ENCODE results near the gene INO80B.

- TF ChIP-seq, protein P1, sequence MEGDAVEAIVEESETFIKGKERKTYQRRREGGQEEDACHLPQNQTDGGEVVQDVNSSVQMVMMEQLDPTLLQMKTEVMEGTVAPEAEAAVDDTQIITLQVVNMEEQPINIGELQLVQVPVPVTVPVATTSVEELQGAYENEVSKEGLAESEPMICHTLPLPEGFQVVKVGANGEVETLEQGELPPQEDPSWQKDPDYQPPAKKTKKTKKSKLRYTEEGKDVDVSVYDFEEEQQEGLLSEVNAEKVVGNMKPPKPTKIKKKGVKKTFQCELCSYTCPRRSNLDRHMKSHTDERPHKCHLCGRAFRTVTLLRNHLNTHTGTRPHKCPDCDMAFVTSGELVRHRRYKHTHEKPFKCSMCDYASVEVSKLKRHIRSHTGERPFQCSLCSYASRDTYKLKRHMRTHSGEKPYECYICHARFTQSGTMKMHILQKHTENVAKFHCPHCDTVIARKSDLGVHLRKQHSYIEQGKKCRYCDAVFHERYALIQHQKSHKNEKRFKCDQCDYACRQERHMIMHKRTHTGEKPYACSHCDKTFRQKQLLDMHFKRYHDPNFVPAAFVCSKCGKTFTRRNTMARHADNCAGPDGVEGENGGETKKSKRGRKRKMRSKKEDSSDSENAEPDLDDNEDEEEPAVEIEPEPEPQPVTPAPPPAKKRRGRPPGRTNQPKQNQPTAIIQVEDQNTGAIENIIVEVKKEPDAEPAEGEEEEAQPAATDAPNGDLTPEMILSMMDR (IDR thresholded peaks at IDR 0.05): no peak
- TF ChIP-seq POLR2AphosphoS5 (IDR thresholded peaks at IDR 0.05): no peak
- TF ChIP-seq POLR2A (IDR thresholded peaks at IDR 0.05): no peak
Measured at GRCh38 chr2:74448771-74449170, 6.1 kb upstream of the INO80B start.
